H9 (cell line): ENCODE data around the gene ADORA1. TPM values are rescaled to one million over a fixed set of nuclear protein-coding genes. Genes with fewer than 3 reads are reported as not detected.

Experiments used
- DNase-seq: peaks from one replicate; pipeline ENCODE4 v3.0.0-alpha.2; 2017
- H2AFZ ChIP-seq: one replicate; pipeline ENCODE4 v1.6.1; 2013; ENCODE audit warnings: mild to moderate bottlenecking, low read length, control low read depth, moderate library complexity
- H2AK5ac ChIP-seq: 2 replicates; pipeline ENCODE4 v1.6.1; 2013; ENCODE audit warnings: low read length, control low read depth, mixed read lengths; ENCODE audit not compliant: insufficient read length
- H2BK120ac ChIP-seq: one replicate; pipeline ENCODE4 v1.6.1; 2013; ENCODE audit warnings: low read depth, mild to moderate bottlenecking, low read length, control low read depth, inconsistent platforms; ENCODE audit not compliant: poor library complexity, severe bottlenecking
- H2BK12ac ChIP-seq: 2 replicates; pipeline ENCODE4 v1.6.1; 2013; ENCODE audit warnings: low read length, control low read depth, mixed read lengths, low read depth; ENCODE audit not compliant: insufficient read length
- H2BK15ac ChIP-seq: 2 replicates; pipeline ENCODE4 v1.6.1; 2013; ENCODE audit warnings: low read depth, low read length, control low read depth
- H2BK20ac ChIP-seq: one replicate; pipeline ENCODE4 v1.6.1; 2013; ENCODE audit warnings: low read depth, mild to moderate bottlenecking, low read length, control low read depth, inconsistent platforms; ENCODE audit not compliant: poor library complexity, severe bottlenecking
- H2BK5ac ChIP-seq: 2 replicates; pipeline ENCODE4 v1.6.1; 2013; ENCODE audit warnings: low read length, control low read depth, mixed read lengths; ENCODE audit not compliant: insufficient read length
- H3K14ac ChIP-seq: 2 replicates; pipeline ENCODE4 v1.6.1; 2013; ENCODE audit warnings: low read length, control low read depth; ENCODE audit not compliant: insufficient read depth
- H3K18ac ChIP-seq: 2 replicates; pipeline ENCODE4 v1.6.1; 2013; ENCODE audit warnings: low read depth, mild to moderate bottlenecking, mixed read lengths, low read length, control low read depth; ENCODE audit not compliant: insufficient read length
- H3K23ac ChIP-seq: 2 replicates; pipeline ENCODE4 v1.6.1; 2013; ENCODE audit warnings: low read length, control low read depth, mixed read lengths, low read depth; ENCODE audit not compliant: insufficient read length
- H3K23me2 ChIP-seq: 2 replicates; pipeline ENCODE4 v1.6.1; 2013; ENCODE audit warnings: low read depth, mild to moderate bottlenecking, mixed read lengths, low read length, control low read depth; ENCODE audit not compliant: insufficient read length, poor library complexity, severe bottlenecking
- H3K27ac ChIP-seq: 2 replicates; pipeline ENCODE4 v1.5.1; 2013; ENCODE audit warnings: low read length, control low read depth, mixed read lengths, low read depth; ENCODE audit not compliant: insufficient read length
- H3K27me3 ChIP-seq: 2 replicates; pipeline ENCODE4 v1.6.1; 2013; ENCODE audit warnings: low read length, control low read depth, inconsistent platforms; ENCODE audit not compliant: insufficient read depth
- H3K4ac ChIP-seq: 2 replicates; pipeline ENCODE4 v1.6.1; 2013; ENCODE audit warnings: low read depth, mild to moderate bottlenecking, control low read depth, inconsistent platforms, low read length, moderate library complexity
- H3K4me1 ChIP-seq: 2 replicates; pipeline ENCODE4 v1.6.1; 2013; ENCODE audit warnings: low read length, control low read depth, inconsistent platforms; ENCODE audit not compliant: insufficient read depth
- H3K4me2 ChIP-seq: 2 replicates; pipeline ENCODE4 v1.6.1; 2013; ENCODE audit warnings: low read length, control low read depth, mixed read lengths; ENCODE audit not compliant: insufficient read length, insufficient read depth
- H3K56ac ChIP-seq: 2 replicates; pipeline ENCODE4 v1.6.1; 2013; ENCODE audit warnings: low read depth, mild to moderate bottlenecking, mixed read lengths, low read length, control low read depth; ENCODE audit not compliant: insufficient read length
- H3K79me1 ChIP-seq: 2 replicates; pipeline ENCODE4 v1.6.1; 2013; ENCODE audit warnings: low read depth, mild to moderate bottlenecking, moderate library complexity, low read length, control low read depth, inconsistent platforms; ENCODE audit not compliant: insufficient read depth, poor library complexity, severe bottlenecking
- H3K79me2 ChIP-seq: 2 replicates; pipeline ENCODE4 v1.6.1; 2013; ENCODE audit warnings: low read length, control low read depth, inconsistent platforms; ENCODE audit not compliant: insufficient read depth
- H3K9ac ChIP-seq: 2 replicates; pipeline ENCODE4 v1.6.1; 2013; ENCODE audit warnings: low read length, control low read depth, mixed read lengths; ENCODE audit not compliant: insufficient read length; ENCODE audit errors: extremely low read depth
- H3K9me3 ChIP-seq: one replicate; pipeline ENCODE4 v1.6.1; 2013; ENCODE audit warnings: low read depth, low read length, inconsistent platforms; ENCODE audit not compliant: control insufficient read depth
- H3T11ph ChIP-seq: one replicate; pipeline ENCODE4 v1.6.1; 2013; ENCODE audit warnings: mild to moderate bottlenecking, low read length, control low read depth, inconsistent platforms
- H4K20me1 ChIP-seq: one replicate; pipeline ENCODE4 v1.6.1; 2013; ENCODE audit not compliant: control insufficient read depth, insufficient read length, insufficient read depth
- H4K5ac ChIP-seq: 2 replicates; pipeline ENCODE4 v1.6.1; 2013; ENCODE audit warnings: low read depth, mild to moderate bottlenecking, mixed read lengths, low read length, control low read depth; ENCODE audit not compliant: insufficient read length
- H4K8ac ChIP-seq: replicated peaks from 2 replicates; pipeline ENCODE4 v1.6.1; 2013; ENCODE audit warnings: low read length, control low read depth, mixed read lengths, low read depth; ENCODE audit not compliant: insufficient read length
- H4K91ac ChIP-seq: 2 replicates; pipeline ENCODE4 v1.6.1; 2013; ENCODE audit warnings: low read depth, mild to moderate bottlenecking, moderate library complexity, mixed read lengths, low read length, control low read depth; ENCODE audit not compliant: insufficient read length
- H3K27ac Mint-ChIP-seq, 3 experiments: 2 replicates in 2 of 3; 3 replicates in 1 of 3; pipeline ENCODE4 v1.8.0; 2020 to 2021; ENCODE audit warnings: mixed read lengths in 3 of 3, mild to moderate bottlenecking in 1 of 3, moderate library complexity in 1 of 3
- H3K27me3 Mint-ChIP-seq: 2 replicates; pipeline ENCODE4 v1.8.0; 2021; ENCODE audit warnings: low read depth, mild to moderate bottlenecking, moderate library complexity, mixed read lengths
- H3K36me3 Mint-ChIP-seq, 3 experiments: 2 replicates in 2 of 3; 3 replicates in 1 of 3; pipeline ENCODE4 v1.8.0; 2020 to 2021; ENCODE audit warnings: low read depth in 3 of 3, mixed read lengths in 3 of 3; ENCODE audit not compliant: insufficient read depth in 1 of 3
- H3K4me1 Mint-ChIP-seq, 2 experiments: 2 replicates each; pipeline ENCODE4 v1.8.0; 2020; ENCODE audit warnings: mixed read lengths in 2 of 2
- H3K4me3 Mint-ChIP-seq, 2 experiments: 2 replicates in 1 of 2; 3 replicates in 1 of 2; pipeline ENCODE4 v1.8.0; 2020 to 2021; ENCODE audit warnings: mild to moderate bottlenecking in 2 of 2, mixed read lengths in 2 of 2, moderate library complexity in 1 of 2
- H3K9me3 Mint-ChIP-seq, 2 experiments: 2 replicates in 1 of 2; 3 replicates in 1 of 2; pipeline ENCODE4 v1.8.0; 2020; ENCODE audit warnings: mild to moderate bottlenecking in 2 of 2, mixed read lengths in 2 of 2, moderate library complexity in 1 of 2
- CTCF ChIP-seq: fragments of 200-600 bp; sonication (generic); conservative IDR thresholded peaks from 3 replicates; pipeline ENCODE4 v1.8.0; 2021; ENCODE audit warnings: antibody characterized with exemption, mild to moderate bottlenecking
- WGBS: extraction: QIAGEN DNeasy Blood & Tissue Kit; methylation state at CpG from one replicate; pipeline ENCODE4 v1.1.7; 2013; ENCODE audit warnings: missing lambda C conversion rate, low lambda C conversion rate, mixed read lengths; ENCODE audit not compliant: insufficient read length; ENCODE audit errors: extremely low coverage; 5-methylcytosine and 5-hydroxymethylcytosine counted together
- total RNA-seq: library from RNA; stranded (reverse); gene quantifications from 2 replicates; pipeline ENCODE4 v1.2.1, GENCODE V29; 2021

Gene ADORA1
- total RNA-seq, 1 experiment from 2014 or later: 1.3 TPM

- H3K36me3 Mint-ChIP-seq: no peaks in the 10 kb centered on the region
- no peak overlapping the region for H2BK120ac ChIP-seq
- H2BK20ac ChIP-seq: no peak overlapping the region
- peaks cover 2% of the 10 kb centered on the region; the same call in 1 of the 2 replicates for H3K27me3 ChIP-seq
- no peak overlapping the region for H3K9ac ChIP-seq
- H3K4me2 ChIP-seq: no peak overlapping the region
- no peak overlapping the region for H3K4me3 Mint-ChIP-seq
- no peak overlapping the region for H3K4ac ChIP-seq
- peaks cover 2 to 7% of the 10 kb centered on the region in 2 experiments; a peak in 2 of 4 replicates for H3K4me1 Mint-ChIP-seq
- WGBS: no CpG with 5 or more reads among the region's 1 CpG
- no peak overlapping the region for H2BK5ac ChIP-seq
- peaks cover 2 to 3% of the 10 kb centered on the region in 2 experiments; a peak in 3 of 5 replicates for H3K9me3 Mint-ChIP-seq
- H2BK15ac ChIP-seq: no peak overlapping the region
- H3T11ph ChIP-seq: no peak overlapping the region
- no peak overlapping the region for H4K91ac ChIP-seq
- H3K18ac ChIP-seq: no peak overlapping the region
- no peaks in the 10 kb centered on the region for H3K23me2 ChIP-seq
- H3K79me1 ChIP-seq: no peaks in the 10 kb centered on the region
- no peak overlapping the region for H2AK5ac ChIP-seq
- H3K9me3 ChIP-seq: no peaks in the 10 kb centered on the region
- no peak overlapping the region for H4K8ac ChIP-seq
- H3K23ac ChIP-seq: no peak overlapping the region
- no peak overlapping the region for H3K14ac ChIP-seq
- no peak overlapping the region for H2BK12ac ChIP-seq
- H4K5ac ChIP-seq: no peak overlapping the region
- no peak overlapping the region for H3K27ac Mint-ChIP-seq
- H3K27me3 Mint-ChIP-seq: peaks cover 24% of the 10 kb centered on the region
- H2AFZ ChIP-seq: no peak overlapping the region
- no peak overlapping the region for H3K27ac ChIP-seq
- H3K56ac ChIP-seq: no peak overlapping the region
- no peaks in the 10 kb centered on the region for H3K4me1 ChIP-seq
- no peak for DNase-seq
- H3K79me2 ChIP-seq: no peaks in the 10 kb centered on the region
- TF ChIP-seq CTCF: no peak
- H4K20me1 ChIP-seq: no peaks in the 10 kb centered on the region
Measured at GRCh38 chr1:203200916-203201315, 73.4 kb downstream of the ADORA1 start.
